Endothelial cell of umbilical vein (primary cell): ENCODE measurements around the gene RBM47. TPM values are rescaled to one million over a fixed set of nuclear protein-coding genes. Genes with fewer than 3 reads are reported as not detected.

Experiments
- BruUV-seq: library from RNA; stranded (reverse); fragments of 400-500 nt; replicated peaks from 2 replicates; lab custom pipeline; 2021; lab: Mats Ljungman, UMichigan
- CTCF ChIA-PET: fragments of 300-600, 350-600 bp; sonication (Branson Sonifier 250); formaldehyde crosslinking; loops from one replicate; lab custom pipeline; 2021; ENCODE audit warnings: antibody characterized with exemption, inconsistent platforms; lab: Charles Lee
- POLR2A ChIA-PET: fragments of 300-600, 350-600 bp; sonication (Branson Sonifier 250); formaldehyde crosslinking; loops from one replicate; lab custom pipeline; 2021; ENCODE audit warnings: antibody characterized with exemption, inconsistent platforms; lab: Charles Lee
- DNase-seq: peaks from one replicate; pipeline ENCODE4 v3.0.0-alpha.2; 2011; ENCODE audit warnings: low read depth, low spot score
- FAIRE-seq: peaks from 2 replicates; lab custom pipeline; 2011; peaks lifted over from hg19 to GRCh38; lab: Jason Lieb, UNC
- H2AFZ ChIP-seq: 2 replicates; pipeline ENCODE4 v1.6.0; 2012; ENCODE audit warnings: low read depth, low read length, control low read depth, inconsistent platforms
- H3K27ac ChIP-seq: 2 replicates; pipeline ENCODE4 v1.5.1; 2011; ENCODE audit warnings: low read depth, mild to moderate bottlenecking, control low read depth, low read length, moderate library complexity; ENCODE audit not compliant: insufficient read depth
- H3K27me3 ChIP-seq, 2 experiments: 2 replicates each; pipeline versions ENCODE4 v1.6.0 to v1.6.1; 2011; ENCODE audit warnings: low read length in 2 of 2, mixed read lengths in 1 of 2; ENCODE audit not compliant: control insufficient read depth in 2 of 2, insufficient read depth in 2 of 2
- H3K36me3 ChIP-seq, 2 experiments: 2 replicates in 1 of 2; 3 replicates in 1 of 2; pipeline ENCODE4 v1.5.1; 2011; ENCODE audit warnings: low read length in 2 of 2, mild to moderate bottlenecking in 1 of 2, moderate library complexity in 1 of 2; ENCODE audit not compliant: control insufficient read depth in 2 of 2, insufficient read depth in 2 of 2; ENCODE audit errors: extremely low read depth in 1 of 2
- H3K4me1 ChIP-seq: 3 replicates; pipeline ENCODE4 v1.5.1; 2011; ENCODE audit warnings: mild to moderate bottlenecking, low read length; ENCODE audit not compliant: control insufficient read depth, insufficient read depth; ENCODE audit errors: extremely low read depth
- H3K4me2 ChIP-seq: 2 replicates; pipeline ENCODE4 v1.6.1; 2011; ENCODE audit warnings: low read length, control low read depth, mixed read lengths; ENCODE audit not compliant: insufficient read depth
- H3K4me3 ChIP-seq, 3 experiments: fragments of 200-600 bp in 1 of 3; sonication (generic), shearing (Covaris generic) in 1 of 3; replicated peaks in 1 of 3; 2 replicates each; pipeline ENCODE4 v1.5.1; 2011 to 2016; ENCODE audit warnings: control low read depth in 3 of 3, low read length in 3 of 3, mild to moderate bottlenecking in 2 of 3, inconsistent platforms in 1 of 3, low read depth in 1 of 3, moderate library complexity in 1 of 3; ENCODE audit not compliant: insufficient read depth in 1 of 3
- H3K79me2 ChIP-seq: 2 replicates; pipeline ENCODE4 v1.6.0; 2012; ENCODE audit warnings: low read length, inconsistent platforms; ENCODE audit not compliant: control insufficient read depth, insufficient read depth
- H3K9ac ChIP-seq: replicated peaks from 2 replicates; pipeline ENCODE3; 2011; ENCODE audit warnings: low read length, control low read depth; ENCODE audit not compliant: insufficient read depth; ENCODE audit errors: extremely low read depth
- H3K9me1 ChIP-seq: replicated peaks from 3 replicates; pipeline ENCODE4 v1.6.0; 2011; ENCODE audit warnings: mild to moderate bottlenecking, low read length; ENCODE audit not compliant: control insufficient read depth, insufficient read depth; ENCODE audit errors: extremely low read depth
- H3K9me3 ChIP-seq: replicated peaks from 2 replicates; pipeline ENCODE4 v1.5.1; 2012; ENCODE audit warnings: low read length, inconsistent platforms; ENCODE audit not compliant: control insufficient read depth, insufficient read depth
- H4K20me1 ChIP-seq: replicated peaks from 2 replicates; pipeline ENCODE3; 2011; ENCODE audit warnings: mild to moderate bottlenecking, low read length; ENCODE audit not compliant: control insufficient read depth, insufficient read depth; ENCODE audit errors: extremely low read depth
- EZH2 ChIP-seq: IDR thresholded peaks from 2 replicates; pipeline ENCODE4 v1.6.1; 2012; ENCODE audit warnings: borderline replicate concordance, low read depth, mild to moderate bottlenecking, moderate library complexity, low read length, inconsistent platforms; ENCODE audit not compliant: severe bottlenecking
- FOS ChIP-seq: IDR thresholded peaks from 2 replicates; pipeline ENCODE4 v1.6.1; 2011; ENCODE audit warnings: mild to moderate bottlenecking, low read length, moderate library complexity, borderline replicate concordance; ENCODE audit not compliant: insufficient read depth
- GATA2 ChIP-seq: IDR thresholded peaks from 2 replicates; pipeline ENCODE4 v1.7.0; 2011; ENCODE audit warnings: low read depth, mild to moderate bottlenecking, moderate library complexity, mixed read lengths, low read length; ENCODE audit not compliant: insufficient read length, insufficient read depth
- JUN ChIP-seq: IDR thresholded peaks from 2 replicates; pipeline ENCODE4 v1.6.1; 2011; ENCODE audit warnings: borderline replicate concordance, low read depth; ENCODE audit not compliant: insufficient read length, insufficient read depth
- MAX ChIP-seq: IDR thresholded peaks from 2 replicates; pipeline ENCODE4 v1.6.1; 2011; ENCODE audit not compliant: insufficient read depth, insufficient read length
- MYC ChIP-seq: IDR thresholded peaks from one replicate; pipeline ENCODE4 v1.6.1; 2011; ENCODE audit warnings: mild to moderate bottlenecking, low read depth, low read length
- POLR2A ChIP-seq: IDR thresholded peaks from 2 replicates; pipeline ENCODE4 v1.6.1; 2012; ENCODE audit warnings: low read depth, mild to moderate bottlenecking, control low read depth, low read length
- POLR2AphosphoS5 ChIP-seq: IDR thresholded peaks from 2 replicates; pipeline ENCODE4 v1.6.1; 2012; ENCODE audit warnings: low read depth, mild to moderate bottlenecking, control low read depth, low read length, moderate library complexity; ENCODE audit not compliant: insufficient read depth
- dilution Hi-C: fragments of 300-500 bp; cut with MboI; formaldehyde crosslinking; loops from one replicate; pipeline ENCODE4 v1.15.0; 2019; ENCODE audit warnings: low sequenced_read_pairs; ENCODE audit not compliant: extremely low pct_ligation_motif_present
- intact Hi-C: fragments of 100-400 bp; cut with micrococcal nuclease; formaldehyde crosslinking; loops from one replicate; pipeline ENCODE4 v1.10.0; 2022
- polyA plus RNA-seq, 4 experiments: library from polyadenylated mRNA; depleted of rRNA in 3 of 4; stranded (reverse) in 3 of 4; unstranded in 1 of 4; fragments of >200 nt; gene quantifications; 2 replicates each; pipeline versions ENCODE4 v1.2.1 to v1.2.3, GENCODE V29; 2011 to 2012; ENCODE audit warnings: missing spikeins in 1 of 4
- total RNA-seq: library from RNA; stranded (reverse); gene quantifications from 2 replicates; pipeline ENCODE4 v1.2.3, GENCODE V29; 2021
- TF ChIP-seq, protein P1 (sequence below), 2 donors: IDR thresholded peaks; 1 replicate in 1 of 2; 2 replicates in 1 of 2; pipeline ENCODE4 v1.5.1; 2011; ENCODE audit warnings: low read length in 2 of 2, mild to moderate bottlenecking in 2 of 2, moderate library complexity in 2 of 2, control low read depth in 1 of 2, inconsistent platforms in 1 of 2, low read depth in 1 of 2; ENCODE audit not compliant: insufficient read depth in 1 of 2; ENCODE audit errors: extremely low read depth in 1 of 2

RBM47 gene
- total and polyA plus RNA-seq, 2 donors (not counting 3 experiments of a cell fraction or from before 2014, with no cell fraction given) = not detected

GRCh38 chr4:40480291-40480690 is 149.4 kb downstream of the RBM47 start:
- TF ChIP-seq FOS = no peak
- TF ChIP-seq, protein P1, sequence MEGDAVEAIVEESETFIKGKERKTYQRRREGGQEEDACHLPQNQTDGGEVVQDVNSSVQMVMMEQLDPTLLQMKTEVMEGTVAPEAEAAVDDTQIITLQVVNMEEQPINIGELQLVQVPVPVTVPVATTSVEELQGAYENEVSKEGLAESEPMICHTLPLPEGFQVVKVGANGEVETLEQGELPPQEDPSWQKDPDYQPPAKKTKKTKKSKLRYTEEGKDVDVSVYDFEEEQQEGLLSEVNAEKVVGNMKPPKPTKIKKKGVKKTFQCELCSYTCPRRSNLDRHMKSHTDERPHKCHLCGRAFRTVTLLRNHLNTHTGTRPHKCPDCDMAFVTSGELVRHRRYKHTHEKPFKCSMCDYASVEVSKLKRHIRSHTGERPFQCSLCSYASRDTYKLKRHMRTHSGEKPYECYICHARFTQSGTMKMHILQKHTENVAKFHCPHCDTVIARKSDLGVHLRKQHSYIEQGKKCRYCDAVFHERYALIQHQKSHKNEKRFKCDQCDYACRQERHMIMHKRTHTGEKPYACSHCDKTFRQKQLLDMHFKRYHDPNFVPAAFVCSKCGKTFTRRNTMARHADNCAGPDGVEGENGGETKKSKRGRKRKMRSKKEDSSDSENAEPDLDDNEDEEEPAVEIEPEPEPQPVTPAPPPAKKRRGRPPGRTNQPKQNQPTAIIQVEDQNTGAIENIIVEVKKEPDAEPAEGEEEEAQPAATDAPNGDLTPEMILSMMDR (IDR thresholded peaks at IDR 0.05; ENCODE audit: extremely low read depth in 1 of 2, insufficient read depth in 1 of 2, low read depth in 1 of 2, low read length in 2 of 2) = no peak
- no peak for TF ChIP-seq POLR2A
- TF ChIP-seq EZH2 = no peak
- TF ChIP-seq POLR2AphosphoS5 = no peak
- no peak for TF ChIP-seq JUN
- no peak for TF ChIP-seq MAX
- TF ChIP-seq GATA2 = no peak
- no peak for TF ChIP-seq MYC
- DNase-seq (no peak), FAIRE-seq (no peak)
- Histone ChIP-seq H3K4me2 (no peak overlapping the region), H3K36me3 (no peaks in the 10 kb centered on the region), H4K20me1 (no peaks in the 10 kb centered on the region), H3K79me2 (no peaks in the 10 kb centered on the region), H3K9me1 (no peaks in the 10 kb centered on the region), H3K4me1 (no peaks in the 10 kb centered on the region), H3K9me3 (no peaks in the 10 kb centered on the region), H3K9ac (no peak overlapping the region), H2AFZ (no peak overlapping the region), H3K4me3 (no peak overlapping the region), H3K27ac (no peak overlapping the region), H3K27me3 (peaks cover 3 to 5% of the 10 kb centered on the region in 2 experiments)
- POLR2A ChIA-PET = no interaction called here
- dilution Hi-C loops = no loop called here
- intact Hi-C loops = no loop called here
- CTCF ChIA-PET = no interaction called here
- BruUV-seq = no TSS peak
